HL-60 (cell line): ENCODE results near the gene SDCCAG8.

ENCODE experiments used
- DNase-seq, 2 experiments: peaks; one replicate each; pipeline ENCODE4 v3.0.0-alpha.2; 2010 to 2020; ENCODE audit warnings: low read depth in 1 of 2, low spot score in 1 of 2
- H3K27ac ChIP-seq: fragments of 250-450 bp; sonication (Bioruptor Pico); replicated peaks from 2 replicates; pipeline ENCODE4 v1.5.1; 2020; ENCODE audit warnings: mild to moderate bottlenecking, moderate library complexity
- H3K27me3 ChIP-seq: fragments of 250-450 bp; sonication (Bioruptor Pico); 2 replicates; pipeline ENCODE4 v1.5.1; 2021; ENCODE audit warnings: mild to moderate bottlenecking, moderate library complexity; ENCODE audit not compliant: insufficient read depth, poor library complexity, severe bottlenecking
- H3K4me3 ChIP-seq: replicated peaks from 2 replicates; pipeline ENCODE4 v1.5.1; 2011; ENCODE audit warnings: mild to moderate bottlenecking, control low read depth, low read length; ENCODE audit not compliant: insufficient read depth
- GABPA ChIP-seq: IDR thresholded peaks from 2 replicates; pipeline ENCODE4 v1.6.1; 2012; ENCODE audit warnings: low read depth
- POLR2AphosphoS5 ChIP-seq: IDR thresholded peaks from 2 replicates; pipeline ENCODE4 v1.6.1; 2012; ENCODE audit warnings: low read depth
- SPI1 ChIP-seq: IDR thresholded peaks from 2 replicates; pipeline ENCODE4 v1.6.1; 2012; ENCODE audit warnings: low read depth, mild to moderate bottlenecking, borderline replicate concordance
- TF ChIP-seq, protein P1 (sequence below): IDR thresholded peaks from one replicate; pipeline ENCODE4 v1.5.1; 2011; ENCODE audit warnings: low read length, control low read depth, inconsistent platforms; ENCODE audit not compliant: insufficient read depth
- TF ChIP-seq, protein P2 (sequence below): IDR thresholded peaks from 2 replicates; pipeline ENCODE4 v1.6.1; 2012; ENCODE audit warnings: low read depth; ENCODE audit not compliant: insufficient replicate concordance

Gene SDCCAG8

DNA sequence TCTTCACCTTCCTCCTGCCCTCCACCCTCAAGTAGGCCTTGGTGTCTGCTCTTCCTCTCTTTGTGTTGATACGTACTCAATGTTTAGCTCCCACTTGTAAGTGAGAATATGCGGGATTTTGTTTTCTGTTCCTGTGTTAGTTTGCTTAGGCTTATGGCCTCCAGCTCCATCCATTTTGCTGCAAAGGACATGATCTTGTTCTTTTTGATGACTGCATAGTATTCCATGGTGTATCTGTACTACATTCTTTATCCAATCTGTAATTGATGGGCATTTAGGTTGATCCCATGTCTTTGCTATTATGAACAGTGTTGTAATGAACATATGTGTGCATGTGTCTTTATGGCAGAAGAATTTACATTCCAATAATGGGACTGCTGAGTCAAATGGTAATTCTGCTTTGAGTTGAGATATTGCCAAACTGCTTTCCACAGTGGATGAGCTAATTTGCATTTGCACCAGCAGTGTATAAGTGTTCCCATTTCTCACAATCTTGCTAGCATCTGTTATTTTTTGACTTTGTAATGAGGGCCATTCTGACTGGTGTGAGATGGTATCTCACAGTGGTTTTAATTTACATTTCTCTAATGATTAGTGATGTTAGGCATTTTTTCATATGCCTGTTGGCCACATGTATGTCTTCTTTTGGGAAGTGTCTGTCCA, 272.7 kb downstream of the SDCCAG8 start:
- no peak overlapping the region for H3K4me3 ChIP-seq
- no peak overlapping the region for H3K27ac ChIP-seq
- H3K27me3 ChIP-seq = no peaks in the 10 kb centered on the region
- TF ChIP-seq, protein P1, sequence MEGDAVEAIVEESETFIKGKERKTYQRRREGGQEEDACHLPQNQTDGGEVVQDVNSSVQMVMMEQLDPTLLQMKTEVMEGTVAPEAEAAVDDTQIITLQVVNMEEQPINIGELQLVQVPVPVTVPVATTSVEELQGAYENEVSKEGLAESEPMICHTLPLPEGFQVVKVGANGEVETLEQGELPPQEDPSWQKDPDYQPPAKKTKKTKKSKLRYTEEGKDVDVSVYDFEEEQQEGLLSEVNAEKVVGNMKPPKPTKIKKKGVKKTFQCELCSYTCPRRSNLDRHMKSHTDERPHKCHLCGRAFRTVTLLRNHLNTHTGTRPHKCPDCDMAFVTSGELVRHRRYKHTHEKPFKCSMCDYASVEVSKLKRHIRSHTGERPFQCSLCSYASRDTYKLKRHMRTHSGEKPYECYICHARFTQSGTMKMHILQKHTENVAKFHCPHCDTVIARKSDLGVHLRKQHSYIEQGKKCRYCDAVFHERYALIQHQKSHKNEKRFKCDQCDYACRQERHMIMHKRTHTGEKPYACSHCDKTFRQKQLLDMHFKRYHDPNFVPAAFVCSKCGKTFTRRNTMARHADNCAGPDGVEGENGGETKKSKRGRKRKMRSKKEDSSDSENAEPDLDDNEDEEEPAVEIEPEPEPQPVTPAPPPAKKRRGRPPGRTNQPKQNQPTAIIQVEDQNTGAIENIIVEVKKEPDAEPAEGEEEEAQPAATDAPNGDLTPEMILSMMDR = no peak
- TF ChIP-seq, protein P2, sequence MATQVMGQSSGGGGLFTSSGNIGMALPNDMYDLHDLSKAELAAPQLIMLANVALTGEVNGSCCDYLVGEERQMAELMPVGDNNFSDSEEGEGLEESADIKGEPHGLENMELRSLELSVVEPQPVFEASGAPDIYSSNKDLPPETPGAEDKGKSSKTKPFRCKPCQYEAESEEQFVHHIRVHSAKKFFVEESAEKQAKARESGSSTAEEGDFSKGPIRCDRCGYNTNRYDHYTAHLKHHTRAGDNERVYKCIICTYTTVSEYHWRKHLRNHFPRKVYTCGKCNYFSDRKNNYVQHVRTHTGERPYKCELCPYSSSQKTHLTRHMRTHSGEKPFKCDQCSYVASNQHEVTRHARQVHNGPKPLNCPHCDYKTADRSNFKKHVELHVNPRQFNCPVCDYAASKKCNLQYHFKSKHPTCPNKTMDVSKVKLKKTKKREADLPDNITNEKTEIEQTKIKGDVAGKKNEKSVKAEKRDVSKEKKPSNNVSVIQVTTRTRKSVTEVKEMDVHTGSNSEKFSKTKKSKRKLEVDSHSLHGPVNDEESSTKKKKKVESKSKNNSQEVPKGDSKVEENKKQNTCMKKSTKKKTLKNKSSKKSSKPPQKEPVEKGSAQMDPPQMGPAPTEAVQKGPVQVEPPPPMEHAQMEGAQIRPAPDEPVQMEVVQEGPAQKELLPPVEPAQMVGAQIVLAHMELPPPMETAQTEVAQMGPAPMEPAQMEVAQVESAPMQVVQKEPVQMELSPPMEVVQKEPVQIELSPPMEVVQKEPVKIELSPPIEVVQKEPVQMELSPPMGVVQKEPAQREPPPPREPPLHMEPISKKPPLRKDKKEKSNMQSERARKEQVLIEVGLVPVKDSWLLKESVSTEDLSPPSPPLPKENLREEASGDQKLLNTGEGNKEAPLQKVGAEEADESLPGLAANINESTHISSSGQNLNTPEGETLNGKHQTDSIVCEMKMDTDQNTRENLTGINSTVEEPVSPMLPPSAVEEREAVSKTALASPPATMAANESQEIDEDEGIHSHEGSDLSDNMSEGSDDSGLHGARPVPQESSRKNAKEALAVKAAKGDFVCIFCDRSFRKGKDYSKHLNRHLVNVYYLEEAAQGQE = no peak
- no peak for TF ChIP-seq POLR2AphosphoS5
- no peak for TF ChIP-seq SPI1
- TF ChIP-seq GABPA = no peak
- no peak for DNase-seq

DNA sequence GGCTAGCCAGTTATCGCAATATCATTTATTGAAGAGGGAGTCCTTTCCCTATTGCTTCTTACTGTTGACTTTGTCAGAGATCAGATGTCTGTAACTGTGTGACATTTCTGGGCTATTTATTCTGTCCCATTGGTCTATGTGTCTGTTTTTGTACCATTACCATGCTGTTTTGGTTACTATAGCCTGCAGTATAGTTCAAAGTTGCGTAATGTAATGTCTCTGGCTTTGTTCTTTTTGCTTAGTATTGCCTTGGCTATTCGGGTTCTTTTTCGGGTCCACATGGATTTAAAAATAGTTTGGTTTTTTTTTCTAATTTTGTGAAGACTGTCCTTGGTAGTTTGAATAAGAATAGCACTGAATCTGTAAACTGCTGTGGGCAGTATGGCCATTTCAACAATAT, 273.7 kb downstream of the SDCCAG8 start:
- no peaks in the 10 kb centered on the region for H3K27me3 ChIP-seq
- no peak overlapping the region for H3K4me3 ChIP-seq
- no peak overlapping the region for H3K27ac ChIP-seq
- DNase-seq = no peak
- no peak for TF ChIP-seq SPI1
- no peak for TF ChIP-seq POLR2AphosphoS5
- TF ChIP-seq, protein P1 = no peak
- TF ChIP-seq, protein P2 = no peak
- TF ChIP-seq GABPA = no peak

DNA sequence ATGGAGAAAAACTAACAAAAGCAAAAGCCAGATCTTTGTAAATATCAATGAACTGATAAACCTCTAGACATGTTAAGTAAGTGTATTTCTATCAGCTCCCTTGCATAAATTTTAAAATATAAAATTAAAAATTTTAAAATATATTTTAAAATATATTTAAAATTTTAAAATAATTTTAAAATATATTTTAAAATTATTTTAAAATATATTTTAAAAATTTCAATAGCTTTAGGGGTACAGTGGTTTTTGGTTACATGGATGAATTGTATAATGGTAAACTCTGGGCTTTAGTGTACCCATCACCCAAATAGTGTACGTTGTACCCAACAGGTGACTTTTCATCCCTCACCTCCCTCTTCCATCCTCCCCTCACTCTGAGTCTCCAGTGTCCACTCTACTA, 279.2 kb downstream of the SDCCAG8 start:
- no peak overlapping the region for H3K27ac ChIP-seq
- no peak for DNase-seq
- no peak overlapping the region for H3K4me3 ChIP-seq
- TF ChIP-seq SPI1 (no peak), POLR2AphosphoS5 (no peak), GABPA (no peak)
- TF ChIP-seq, protein P2 = no peak
- TF ChIP-seq, protein P1 = no peak
- no peaks in the 10 kb centered on the region for H3K27me3 ChIP-seq
